ENCODE measurements around the gene MACROD2.
"Not testable (repeated sequence)": the region's sequence is repeated elsewhere in the genome, so short reads cannot be mapped to it uniquely, and the experiment has no call there.

MACROD2 gene

GRCh38 chr20:15076785-15077184 lies 1081.5 kb downstream of the MACROD2 start:
- DNase-seq, result no peak

GRCh38 chr20:15077733-15078250 lies 1082.5 kb downstream of the MACROD2 start:
- no peak for DNase-seq

GRCh38 chr20:15079594-15080340 lies 1084.5 kb downstream of the MACROD2 start:
- no peak for DNase-seq

GRCh38 chr20:15081261-15081660 lies 1085.9 kb downstream of the MACROD2 start:
- no peak for DNase-seq

- DNase-seq, result no peak
Observed at GRCh38 chr20:15091421-15092037, 1096.2 kb downstream of the MACROD2 start.

GRCh38 chr20:15098351-15098750 lies 1103.0 kb downstream of the MACROD2 start:
- no peak for DNase-seq

- no peak for DNase-seq
Observed at GRCh38 chr20:15099130-15099529, 1103.8 kb downstream of the MACROD2 start.

GRCh38 chr20:15100506-15101160 lies 1105.3 kb downstream of the MACROD2 start:
- no peak for DNase-seq

- DNase-seq, result no peak
Observed at GRCh38 chr20:15107931-15108330, 1112.6 kb downstream of the MACROD2 start.

- no peak for DNase-seq
Observed at GRCh38 chr20:15109494-15109893, 1114.2 kb downstream of the MACROD2 start.

- no peak for DNase-seq
Observed at GRCh38 chr20:15111654-15112053, 1116.3 kb downstream of the MACROD2 start.

- no peak for DNase-seq
Observed at GRCh38 chr20:15113144-15113773, 1117.9 kb downstream of the MACROD2 start.

- no peak for DNase-seq
Observed at GRCh38 chr20:15119852-15120487, 1124.7 kb downstream of the MACROD2 start.

- DNase-seq, result no peak
Observed at GRCh38 chr20:15122613-15123012, 1127.3 kb downstream of the MACROD2 start.

- DNase-seq, result no peak
Observed at GRCh38 chr20:15131176-15131575, 1135.9 kb downstream of the MACROD2 start.

- DNase-seq, result no peak
Observed at GRCh38 chr20:15138548-15139126, 1143.3 kb downstream of the MACROD2 start.

GRCh38 chr20:15139522-15139921 lies 1144.2 kb downstream of the MACROD2 start:
- DNase-seq, result no peak

GRCh38 chr20:15140286-15140685 lies 1145.0 kb downstream of the MACROD2 start:
- no peak for DNase-seq

GRCh38 chr20:15140940-15141339 lies 1145.6 kb downstream of the MACROD2 start:
- DNase-seq, result not testable (repeated sequence)

GRCh38 chr20:15141861-15142260 lies 1146.5 kb downstream of the MACROD2 start:
- no peak for DNase-seq

GRCh38 chr20:15143478-15143877 lies 1148.2 kb downstream of the MACROD2 start:
- no peak for DNase-seq

GRCh38 chr20:15144916-15145315 lies 1149.6 kb downstream of the MACROD2 start:
- DNase-seq, result no peak
